Loucy (cell line): Measurements from ENCODE around the gene TNPO3.

Experiments used
- H2AFZ ChIP-seq: fragments of 200-600 bp; sonication (generic); 2 replicates; pipeline ENCODE4 v1.6.0; 2016; ENCODE audit warnings: antibody characterized with exemption, mild to moderate bottlenecking, low read length, moderate library complexity
- H3F3A ChIP-seq: fragments of 200-600 bp; 2 replicates; pipeline ENCODE4 v1.6.0; 2016; ENCODE audit warnings: antibody characterized with exemption, low read depth, mild to moderate bottlenecking
- H3K27me3 ChIP-seq: fragments of 200-600 bp; sonication (generic); 2 replicates; pipeline ENCODE4 v1.6.1; 2014; ENCODE audit warnings: low read length, mild to moderate bottlenecking; ENCODE audit not compliant: insufficient read depth, poor library complexity, severe bottlenecking
- H3K36me3 ChIP-seq: fragments of 200-600 bp; sonication (generic); 2 replicates; pipeline ENCODE4 v1.6.1; 2016; ENCODE audit warnings: low read length; ENCODE audit not compliant: insufficient read depth
- H3K4me1 ChIP-seq: fragments of 200-600 bp; sonication (generic); 2 replicates; pipeline ENCODE4 v1.5.1; 2014; ENCODE audit warnings: low read length, mild to moderate bottlenecking; ENCODE audit not compliant: insufficient read depth, poor library complexity, severe bottlenecking
- H3K4me2 ChIP-seq: fragments of 200-600 bp; sonication (generic); 2 replicates; pipeline ENCODE4 v1.6.0; 2014; ENCODE audit warnings: antibody characterized with exemption, low read length, low read depth, mild to moderate bottlenecking; ENCODE audit not compliant: poor library complexity, severe bottlenecking
- H3K4me3 ChIP-seq: fragments of 200-600 bp; sonication (generic); 2 replicates; pipeline ENCODE4 v1.5.1; 2014; ENCODE audit warnings: low read length, mild to moderate bottlenecking, mixed read lengths; ENCODE audit not compliant: poor library complexity, severe bottlenecking
- H3K79me2 ChIP-seq: fragments of 200-600 bp; sonication (generic); 2 replicates; pipeline ENCODE4 v1.6.1; 2014; ENCODE audit warnings: low read length; ENCODE audit not compliant: insufficient read depth
- H3K9ac ChIP-seq: fragments of 200-600 bp; sonication (generic); 2 replicates; pipeline ENCODE4 v1.6.0; 2014; ENCODE audit warnings: mild to moderate bottlenecking, low read depth, low read length, moderate library complexity; ENCODE audit not compliant: poor library complexity, severe bottlenecking
- H3K9me2 ChIP-seq: fragments of 200-600 bp; sonication (generic); replicated peaks from 2 replicates; pipeline ENCODE4 v1.6.1; 2016; ENCODE audit warnings: low read depth, low read length, mixed read lengths
- H3K9me3 ChIP-seq: fragments of 200-600 bp; sonication (generic); 2 replicates; pipeline ENCODE4 v1.6.1; 2014; ENCODE audit warnings: mild to moderate bottlenecking, antibody characterized with exemption, low read length, low read depth; ENCODE audit not compliant: insufficient read depth
- H4K20me1 ChIP-seq: fragments of 200-600 bp; sonication (generic); 2 replicates; pipeline ENCODE4 v1.6.0; 2014; ENCODE audit warnings: antibody characterized with exemption, low read length, mild to moderate bottlenecking; ENCODE audit not compliant: insufficient read depth, poor library complexity, severe bottlenecking
- CTCF ChIP-seq: fragments of 200-600 bp; sonication (generic); conservative IDR thresholded peaks from 2 replicates; pipeline ENCODE4 v1.5.1; 2014; ENCODE audit warnings: mild to moderate bottlenecking, antibody characterized with exemption, low read length
- EZH2phosphoT487 ChIP-seq: fragments of 200-600 bp; IDR thresholded peaks from 2 replicates; pipeline ENCODE4 v1.6.1; 2018; ENCODE audit warnings: antibody characterized with exemption, mild to moderate bottlenecking, moderate library complexity, borderline replicate concordance

TNPO3 gene

GRCh38 chr7:128941323-128941890 lies 113.5 kb downstream of the TNPO3 start:
- Histone ChIP-seq H2AFZ (no peak overlapping the region), H3K9me3 (no peaks in the 10 kb centered on the region), H3K36me3 (peaks cover 27% of the 10 kb centered on the region; the same call in 1 of the 2 replicates), H3K4me3 (peak overlapping the region; percentile 86), H4K20me1 (peaks cover 11% of the 10 kb centered on the region), H3K9me2 (no peaks in the 10 kb centered on the region), H3K79me2 (peaks cover 82% of the 10 kb centered on the region), H3K27me3 (peaks cover 6% of the 10 kb centered on the region), H3K4me2 (peak overlapping the region; percentile 97), H3F3A (peaks cover 7% of the 10 kb centered on the region; the same call in 1 of the 2 replicates), H3K9ac (peak overlapping the region; percentile 97), H3K4me1 (peaks cover 45% of the 10 kb centered on the region)
- TF ChIP-seq EZH2phosphoT487 = no peak
- no peak for TF ChIP-seq CTCF

- Histone ChIP-seq H3K79me2 (peaks cover 75% of the 10 kb centered on the region), H3K9ac (peak overlapping the region; percentile 97), H3K4me2 (peak overlapping the region; percentile 97), H3K4me1 (peaks cover 45% of the 10 kb centered on the region), H4K20me1 (peaks cover 11% of the 10 kb centered on the region), H3K4me3 (peak overlapping the region; percentile 86), H3K9me3 (no peaks in the 10 kb centered on the region), H3K9me2 (no peaks in the 10 kb centered on the region), H3K36me3 (peaks cover 20% of the 10 kb centered on the region; the same call in 1 of the 2 replicates), H3K27me3 (peaks cover 6% of the 10 kb centered on the region), H3F3A (peaks cover 7% of the 10 kb centered on the region; the same call in 1 of the 2 replicates), H2AFZ (no peak overlapping the region; the same call in 1 of the 2 replicates)
- TF ChIP-seq EZH2phosphoT487 (no peak), CTCF (no peak)
These were observed 114.2 kb downstream of the TNPO3 start for GRCh38 chr7:128940494-128941322.

GRCh38 chr7:128939861-128940410 lies 115.0 kb downstream of the TNPO3 start:
- Histone ChIP-seq H3K9ac (peak overlapping the region; percentile 97), H3K4me1 (peaks cover 45% of the 10 kb centered on the region), H3F3A (peaks cover 7% of the 10 kb centered on the region; the same call in 1 of the 2 replicates), H3K36me3 (peaks cover 12% of the 10 kb centered on the region; the same call in 1 of the 2 replicates), H3K27me3 (peaks cover 6% of the 10 kb centered on the region), H2AFZ (no peak overlapping the region), H3K9me2 (no peaks in the 10 kb centered on the region), H3K9me3 (no peaks in the 10 kb centered on the region), H3K4me3 (peak overlapping the region; percentile 86), H3K79me2 (peaks cover 67% of the 10 kb centered on the region), H4K20me1 (peaks cover 11% of the 10 kb centered on the region), H3K4me2 (peak overlapping the region; percentile 97)
- TF ChIP-seq CTCF (peak; percentile 53), EZH2phosphoT487 (no peak)
